DMS53 treated with DMSO at 0.1 percent for 48 hours (cell line): ENCODE results near the gene PGBD1.

Experiments
- DNase-seq: peaks from one replicate; lab custom pipeline; 2025; ENCODE audit not compliant: unreplicated experiment; lab: John Stamatoyannopoulos, UW

Gene PGBD1

GRCh38 chr6:28333599-28334018 is 52.2 kb downstream of the PGBD1 start:
- no peak for DNase-seq

GRCh38 chr6:28334286-28335039 is 53.1 kb downstream of the PGBD1 start:
- DNase-seq = no peak

- DNase-seq = no peak
Measured at GRCh38 chr6:28335040-28335563, 53.7 kb downstream of the PGBD1 start.

- peak; percentile 89 for DNase-seq
Measured at GRCh38 chr6:28335564-28336283, 54.4 kb downstream of the PGBD1 start, which contains the start of gene ZSCAN31. Gene ZSCAN31 (minus strand): TSS chr6:28336148. CDS start chr6:28329683, 6,465 bp downstream.

- peak; percentile 61 for DNase-seq
Measured at GRCh38 chr6:28336284-28337120, 55.1 kb downstream of the PGBD1 start.

GRCh38 chr6:28337121-28337520 is 55.7 kb downstream of the PGBD1 start:
- DNase-seq = no peak

GRCh38 chr6:28340310-28341095 is 59.1 kb downstream of the PGBD1 start:
- DNase-seq = no peak

- DNase-seq = no peak
Measured at GRCh38 chr6:28343898-28344677, 62.7 kb downstream of the PGBD1 start.

- DNase-seq = no peak
Measured at GRCh38 chr6:28345201-28345600, 63.8 kb downstream of the PGBD1 start.

GRCh38 chr6:28347119-28347518 is 65.7 kb downstream of the PGBD1 start:
- DNase-seq = no peak

- no peak for DNase-seq
Measured at GRCh38 chr6:28349344-28349891, 68.0 kb downstream of the PGBD1 start.

- peak; percentile 88 for DNase-seq
Measured at GRCh38 chr6:28349892-28350737, 68.7 kb downstream of the PGBD1 start, which contains the start of gene ZKSCAN3. Gene ZKSCAN3 (plus strand): TSS chr6:28349947. CDS start chr6:28359587, 9,640 bp downstream.

GRCh38 chr6:28351087-28351486 is 69.7 kb downstream of the PGBD1 start:
- no peak for DNase-seq

- no peak for DNase-seq
Measured at GRCh38 chr6:28351493-28351925, 70.1 kb downstream of the PGBD1 start.
